HL-60 (cell line): Measurements from ENCODE around the gene HYDIN.
A peak's percentile ranks its signal among the peaks of the same experiment; 100 is the strongest.

Experiments
- CTCF ChIP-seq: IDR thresholded peaks from one replicate; pipeline ENCODE4 v1.5.1; 2011; ENCODE audit warnings: low read length, control low read depth, inconsistent platforms; ENCODE audit not compliant: insufficient read depth
- POLR2AphosphoS5 ChIP-seq: IDR thresholded peaks from 2 replicates; pipeline ENCODE4 v1.6.1; 2012; ENCODE audit warnings: low read depth

GRCh38 chr16:70800781-70801480 lies 429.6 kb downstream of the HYDIN start, which contains the start of gene VAC14:
- TF ChIP-seq POLR2AphosphoS5 (peak; percentile 87), CTCF (no peak)
